IMR-90 (cell line): ENCODE measurements around the gene MYH16.

Source experiments
- BHLHE40 ChIP-seq: fragments of 150-350 bp; IDR thresholded peaks from 2 replicates; pipeline ENCODE4 v1.6.1; 2016; ENCODE audit warnings: mild to moderate bottlenecking, low read depth, low read length
- CHD1 ChIP-seq: IDR thresholded peaks from 2 replicates; pipeline ENCODE4 v1.6.1; 2012; ENCODE audit warnings: low read depth, low read length, improper control_type of control experiment
- CTCF ChIP-seq: conservative IDR thresholded peaks from 2 replicates; pipeline ENCODE4 v1.5.1; 2012; ENCODE audit warnings: mild to moderate bottlenecking, low read depth, low read length, improper control_type of control experiment
- ELK1 ChIP-seq: fragments of 150-350 bp; IDR thresholded peaks from 2 replicates; pipeline ENCODE4 v1.6.1; 2016; ENCODE audit warnings: low read depth, mild to moderate bottlenecking, low read length, moderate library complexity, borderline replicate concordance
- FOS ChIP-seq: fragments of 150-350 bp; IDR thresholded peaks from 2 replicates; pipeline ENCODE4 v1.6.1; 2016; ENCODE audit warnings: low read depth, low read length
- MAFK ChIP-seq: IDR thresholded peaks from 2 replicates; pipeline ENCODE4 v1.6.1; 2012; ENCODE audit warnings: low read depth, low read length, improper control_type of control experiment
- MXI1 ChIP-seq: IDR thresholded peaks from 2 replicates; pipeline ENCODE4 v1.6.1; 2012; ENCODE audit warnings: low read depth, mild to moderate bottlenecking, low read length, moderate library complexity, borderline replicate concordance
- NFE2L2 ChIP-seq: fragments of 150-350 bp; IDR thresholded peaks from 2 replicates; pipeline ENCODE4 v1.6.1; 2016; ENCODE audit warnings: low read depth, mild to moderate bottlenecking, low read length
- POLR2A ChIP-seq: IDR thresholded peaks from 2 replicates; pipeline ENCODE4 v1.6.1; 2012; ENCODE audit warnings: mild to moderate bottlenecking, low read depth, low read length
- RAD21 ChIP-seq: IDR thresholded peaks from 2 replicates; pipeline ENCODE4 v1.6.1; 2012; ENCODE audit warnings: low read length, improper control_type of control experiment
- RCOR1 ChIP-seq: IDR thresholded peaks from 2 replicates; pipeline ENCODE4 v1.6.1; 2012; ENCODE audit warnings: mild to moderate bottlenecking, low read length, improper control_type of control experiment; ENCODE audit not compliant: insufficient replicate concordance
- RFX5 ChIP-seq: IDR thresholded peaks from 2 replicates; pipeline ENCODE4 v1.8.0; 2012; ENCODE audit warnings: low read depth, mild to moderate bottlenecking, low read length, moderate library complexity
- SMC3 ChIP-seq: fragments of 150-350 bp; IDR thresholded peaks from 2 replicates; pipeline ENCODE4 v1.6.1; 2016; ENCODE audit warnings: low read depth, mild to moderate bottlenecking, antibody characterized with exemption, low read length, moderate library complexity
- TF ChIP-seq, protein P1 (sequence below): fragments of 150-350 bp; IDR thresholded peaks from 2 replicates; pipeline ENCODE4 v1.6.1; 2017; ENCODE audit warnings: mild to moderate bottlenecking, antibody characterized with exemption, low read length, low read depth

DNA sequence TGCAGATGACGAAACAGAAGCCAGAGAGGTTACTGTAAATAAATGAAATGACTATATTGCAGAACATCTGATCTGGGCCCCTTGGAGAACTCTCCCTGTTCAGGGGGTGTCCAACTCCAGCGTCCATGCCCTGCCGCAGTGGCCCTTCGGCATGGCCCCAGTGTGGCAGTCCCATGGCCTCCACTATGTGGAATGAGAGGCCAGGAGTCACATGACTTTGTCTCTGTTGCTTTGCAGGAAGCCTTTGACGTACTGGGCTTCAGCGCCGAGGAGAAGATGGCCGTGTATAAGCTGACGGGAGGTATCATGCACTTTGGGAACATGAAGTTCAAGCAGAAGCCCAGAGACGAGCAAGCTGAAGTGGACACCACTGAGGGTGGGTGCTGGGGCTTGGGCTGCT, 15.6 kb upstream of the MYH16 start:
- TF ChIP-seq POLR2A (no peak), CTCF (no peak), RFX5 (no peak), RAD21 (no peak), RCOR1 (no peak), CHD1 (no peak), MXI1 (no peak), MAFK (no peak), FOS (no peak), ELK1 (no peak), BHLHE40 (no peak), SMC3 (no peak), NFE2L2 (no peak)
- TF ChIP-seq, protein P1, sequence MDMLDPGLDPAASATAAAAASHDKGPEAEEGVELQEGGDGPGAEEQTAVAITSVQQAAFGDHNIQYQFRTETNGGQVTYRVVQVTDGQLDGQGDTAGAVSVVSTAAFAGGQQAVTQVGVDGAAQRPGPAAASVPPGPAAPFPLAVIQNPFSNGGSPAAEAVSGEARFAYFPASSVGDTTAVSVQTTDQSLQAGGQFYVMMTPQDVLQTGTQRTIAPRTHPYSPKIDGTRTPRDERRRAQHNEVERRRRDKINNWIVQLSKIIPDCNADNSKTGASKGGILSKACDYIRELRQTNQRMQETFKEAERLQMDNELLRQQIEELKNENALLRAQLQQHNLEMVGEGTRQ = no peak
